HG03108 (cell line): ENCODE results near the gene DENND4C.
A peak's percentile ranks its signal among the peaks of the same experiment; 100 is the strongest.
"Not testable (repeated sequence)": the region's sequence is repeated elsewhere in the genome, so short reads cannot be mapped to it uniquely, and the experiment has no call there.

ENCODE experiments used
- ATAC-seq: cut with Tn5 transposase; IDR thresholded peaks from one replicate; pipeline ENCODE4 v1.9.1; 2021; ENCODE audit warnings: moderate library complexity; ENCODE audit not compliant: unreplicated experiment

The DENND4C gene

DNA sequence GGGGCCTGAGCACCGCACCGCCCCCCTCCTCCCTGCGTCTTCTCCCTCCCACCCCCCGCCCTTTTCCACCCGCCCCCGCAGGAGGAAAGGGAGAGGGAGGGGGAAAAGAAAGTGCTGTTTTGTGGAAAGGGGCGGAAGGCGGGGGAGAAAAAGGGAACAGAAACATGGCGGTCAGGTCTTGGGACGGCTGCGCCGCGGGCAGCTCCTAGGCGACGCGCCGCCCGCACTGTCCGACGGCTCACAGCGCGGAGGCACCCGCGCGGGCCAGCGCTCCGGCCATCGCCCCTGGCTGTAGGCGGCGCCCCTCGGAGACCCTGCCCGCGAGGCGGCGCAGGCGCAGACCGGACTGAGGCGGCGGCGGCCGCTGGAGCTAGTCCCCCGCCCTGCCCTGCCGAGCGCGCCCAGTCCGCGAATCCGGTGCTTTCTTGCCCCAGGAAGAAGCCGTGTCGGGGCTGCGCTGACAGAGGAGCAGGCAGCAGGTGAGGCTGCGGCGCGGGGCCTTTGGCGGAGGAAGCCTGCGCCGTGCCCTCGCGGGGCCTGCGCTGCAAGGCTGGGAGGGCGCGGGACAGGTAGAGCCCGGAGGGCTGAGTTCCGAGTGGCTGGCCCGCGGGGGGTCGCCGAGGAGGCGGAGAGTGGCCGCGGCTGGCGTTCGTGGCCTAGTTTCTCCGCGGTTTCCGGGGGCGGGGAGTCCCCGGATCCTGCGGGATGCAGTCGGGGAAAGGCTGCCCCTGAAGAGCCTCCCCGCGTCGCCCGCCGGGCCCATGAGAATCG is at the start of gene DENND4C:
TSS of gene DENND4C (plus strand) at position 339 of the 771 bp plus-strand sequence. CDS start 45,482 bp downstream, outside the sequence.
- peak; percentile 78 for ATAC-seq

DNA sequence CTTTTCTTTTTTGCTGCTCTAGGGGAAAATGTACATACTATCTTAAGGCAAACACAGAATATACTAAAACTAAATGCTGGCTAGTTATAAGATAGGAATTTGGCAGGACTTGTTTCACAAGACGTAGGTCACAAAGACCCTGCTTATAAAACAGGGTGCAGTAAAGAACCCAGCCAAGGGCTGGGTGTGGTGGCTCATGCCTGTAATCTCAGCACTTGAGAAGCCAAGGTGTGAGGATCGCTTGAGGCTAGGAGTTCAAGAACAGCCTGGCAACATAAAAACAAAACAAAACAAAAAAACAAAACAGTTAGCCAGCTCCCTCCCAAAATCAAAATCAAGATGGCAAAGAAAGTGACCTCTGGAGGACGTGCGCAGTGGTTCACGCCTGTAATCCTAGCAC is 49.5 kb upstream of the DENND4C start:
- no peak for ATAC-seq

DNA sequence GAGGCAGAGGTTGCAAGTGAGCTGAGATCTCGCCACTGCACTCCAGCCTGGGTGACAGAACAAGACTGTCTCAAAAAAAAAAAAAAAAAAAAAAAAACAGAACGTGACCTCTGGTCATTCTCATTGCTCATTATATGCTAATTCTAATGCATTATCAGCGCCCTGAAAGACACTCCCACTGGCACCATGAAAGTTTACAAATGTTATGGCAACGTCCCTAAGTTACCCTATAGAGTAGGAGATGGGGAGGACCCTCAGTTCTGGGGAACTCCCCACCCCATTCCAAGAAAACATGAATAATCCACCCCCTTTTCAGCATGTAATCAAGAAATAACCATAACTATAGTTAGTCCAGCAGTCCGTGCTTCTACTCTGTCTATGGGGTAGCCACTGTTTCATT is 48.9 kb upstream of the DENND4C start:
- ATAC-seq: no peak

DNA sequence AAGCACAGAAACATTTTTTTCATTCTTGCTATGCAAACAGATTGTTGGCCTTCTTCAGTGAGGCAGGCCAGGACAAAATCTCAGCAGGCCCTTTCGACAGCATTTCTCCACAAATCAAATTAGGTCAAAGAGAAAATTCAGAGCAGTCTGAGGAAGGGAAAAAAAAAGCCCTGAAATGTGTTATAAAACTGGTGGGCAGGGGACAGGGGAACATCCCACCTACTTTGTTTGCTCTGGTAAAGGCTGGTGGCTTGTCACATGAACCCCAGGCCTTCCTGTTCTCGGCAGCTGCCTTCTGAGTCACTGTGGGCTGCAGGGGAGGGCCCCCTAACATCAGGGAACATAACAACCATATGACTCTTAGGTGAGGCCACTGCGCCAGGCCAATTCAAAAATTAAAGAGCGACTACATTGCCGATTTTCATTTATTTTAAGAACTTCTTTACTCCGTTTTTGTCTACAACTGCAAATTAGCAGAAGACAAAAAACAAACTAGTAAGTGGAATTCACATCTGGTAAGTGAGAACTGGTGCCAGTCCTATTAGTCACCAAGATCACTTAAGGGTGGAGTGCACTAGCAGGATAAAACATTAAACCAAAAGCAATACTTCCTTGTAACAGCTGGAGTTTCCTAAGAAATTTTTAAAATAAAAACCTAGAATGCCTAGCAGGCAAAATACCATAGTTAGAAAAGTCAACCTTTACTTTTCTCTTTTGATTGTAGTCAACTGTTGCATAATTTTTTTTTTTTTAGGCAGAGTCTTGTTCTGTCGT is 46.2 kb upstream of the DENND4C start:
- ATAC-seq: peak; percentile 100

DNA sequence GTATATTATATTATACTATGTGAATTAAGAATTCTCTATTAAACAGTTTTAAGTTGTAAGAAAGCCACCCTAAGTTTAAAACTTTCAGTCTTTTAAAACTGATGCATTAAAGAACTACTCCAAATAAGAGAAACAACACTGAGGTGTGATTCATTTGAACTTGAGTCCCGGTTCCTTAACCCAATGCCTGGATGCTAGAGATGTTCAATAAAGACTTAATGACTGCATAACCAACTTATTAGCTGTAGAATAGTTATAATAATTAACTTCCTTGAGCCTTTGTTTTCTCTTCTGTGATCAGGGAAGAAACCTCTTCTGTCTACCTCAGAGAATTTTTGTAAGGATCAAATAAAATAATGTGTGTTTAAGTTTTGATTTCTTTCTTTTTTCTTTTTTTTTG is 45.3 kb upstream of the DENND4C start:
- ATAC-seq: no peak

DNA sequence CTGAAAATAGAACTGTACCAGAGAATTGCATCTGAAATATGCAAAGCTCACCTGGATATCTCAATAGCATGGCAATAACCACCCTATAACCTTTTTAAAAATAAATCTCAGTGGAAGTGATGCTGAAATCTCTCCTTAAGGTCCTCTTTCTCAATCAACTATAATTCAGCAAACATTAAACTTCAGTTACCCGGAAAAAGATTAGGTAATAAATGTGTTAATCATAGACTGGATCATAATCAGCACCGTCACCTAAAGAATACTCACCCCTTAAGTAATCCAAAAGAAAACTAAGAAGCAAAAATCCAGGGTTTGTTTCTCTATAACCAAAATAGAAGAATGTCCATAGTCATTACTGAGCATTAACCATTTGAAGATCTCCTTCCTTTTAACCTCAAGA is 44.3 kb upstream of the DENND4C start:
- ATAC-seq: no peak

DNA sequence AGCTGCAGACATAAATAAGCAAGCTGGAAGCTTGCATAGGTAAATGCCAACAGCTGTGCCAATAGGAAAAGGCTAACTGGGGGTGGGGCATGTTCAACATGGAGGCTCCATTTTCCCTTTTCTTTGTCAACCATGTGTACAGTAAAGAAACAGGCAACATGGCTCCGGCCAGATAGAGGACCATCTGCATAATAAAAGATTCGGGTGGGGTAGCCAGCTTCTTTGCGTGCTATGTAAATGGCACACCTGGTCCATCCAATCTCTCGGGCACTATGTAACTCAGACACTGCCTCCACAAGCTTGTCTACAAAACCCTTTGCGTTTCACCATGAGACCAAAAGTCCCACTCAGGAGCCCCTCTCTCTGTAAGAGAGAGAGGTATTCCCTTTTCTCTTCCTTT is 41.7 kb upstream of the DENND4C start:
- no peak for ATAC-seq

DNA sequence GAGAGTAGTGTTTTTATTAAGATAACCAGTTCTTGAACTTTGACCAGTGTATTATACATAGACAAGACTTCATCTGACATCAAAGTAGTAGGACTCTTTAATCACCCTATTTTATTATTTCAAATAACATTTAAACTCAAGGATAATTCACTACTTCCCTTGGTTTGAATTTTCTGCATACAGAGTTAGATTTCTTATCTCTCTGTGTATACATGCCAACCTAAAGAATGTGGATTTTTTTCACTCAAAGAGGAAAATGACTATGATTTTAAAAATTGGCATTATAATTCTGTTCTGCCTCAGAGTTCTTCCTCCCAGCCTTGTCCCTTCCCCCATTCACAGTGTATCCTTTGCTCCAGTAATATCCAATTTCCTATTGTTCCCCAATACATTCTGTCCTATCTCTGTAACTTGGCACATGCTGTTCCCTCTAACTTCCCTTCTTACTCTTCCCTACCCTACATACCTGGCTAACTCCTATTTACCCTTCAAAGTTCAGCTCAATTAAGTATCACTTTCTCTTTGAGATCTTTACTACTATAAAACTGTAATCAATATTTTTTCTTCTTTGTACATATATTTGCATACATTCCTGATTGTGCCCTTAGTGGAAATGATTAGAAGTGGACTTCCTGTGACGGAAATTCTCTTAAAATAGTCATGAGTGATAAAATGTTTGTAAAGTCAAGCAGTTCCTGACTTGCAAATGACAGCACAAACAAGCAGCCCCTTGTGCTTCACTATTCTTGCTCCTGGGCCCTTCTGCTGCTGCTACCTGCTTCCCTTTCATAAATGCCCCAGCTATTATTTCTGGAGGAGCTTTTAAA is 38.1 kb upstream of the DENND4C start:
- ATAC-seq: no peak

DNA sequence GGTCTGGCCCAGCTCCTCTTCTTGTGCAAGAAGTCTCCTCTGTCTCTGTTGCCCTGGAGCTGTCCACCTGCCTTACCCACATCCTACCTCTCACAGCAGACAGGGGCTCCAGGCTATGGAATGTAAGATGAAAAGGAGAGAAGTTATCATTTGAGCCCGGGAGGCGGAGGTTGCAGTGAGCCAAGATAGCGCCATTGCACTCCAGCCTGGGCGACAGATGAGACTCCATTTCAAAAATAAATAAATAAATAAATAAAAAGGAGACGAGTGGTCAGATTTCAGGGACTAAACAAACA is 37.5 kb upstream of the DENND4C start:
- ATAC-seq: no peak

DNA sequence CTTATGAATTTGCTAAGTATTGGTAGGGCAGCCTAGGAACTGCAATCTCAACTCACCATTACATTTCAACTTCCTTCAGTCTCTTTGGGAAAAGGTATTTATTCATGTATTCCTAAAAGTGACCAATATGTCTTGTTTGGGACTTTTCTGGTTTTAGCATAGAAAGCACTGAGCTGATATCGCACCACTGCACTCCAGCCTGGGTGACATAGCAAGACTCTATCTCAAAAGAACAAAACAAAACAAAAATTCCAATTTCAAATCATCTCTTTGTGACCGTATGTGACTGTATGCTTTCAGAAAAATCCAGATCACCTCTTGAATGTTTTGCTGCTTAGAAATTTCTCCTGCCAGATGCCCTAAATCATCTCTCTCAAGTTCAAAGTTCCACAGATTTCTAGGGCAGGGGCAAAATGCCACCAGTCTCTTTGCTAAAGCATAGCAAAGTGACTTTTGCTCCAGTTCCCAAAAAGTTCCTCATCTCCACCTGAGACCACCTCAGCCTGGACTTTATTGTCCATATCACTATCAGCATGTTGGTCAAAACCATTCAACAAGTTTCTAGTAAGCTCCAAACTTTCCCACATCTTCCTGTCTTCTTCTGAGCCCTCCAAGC is 37.0 kb upstream of the DENND4C start:
- not testable (repeated sequence) for ATAC-seq

DNA sequence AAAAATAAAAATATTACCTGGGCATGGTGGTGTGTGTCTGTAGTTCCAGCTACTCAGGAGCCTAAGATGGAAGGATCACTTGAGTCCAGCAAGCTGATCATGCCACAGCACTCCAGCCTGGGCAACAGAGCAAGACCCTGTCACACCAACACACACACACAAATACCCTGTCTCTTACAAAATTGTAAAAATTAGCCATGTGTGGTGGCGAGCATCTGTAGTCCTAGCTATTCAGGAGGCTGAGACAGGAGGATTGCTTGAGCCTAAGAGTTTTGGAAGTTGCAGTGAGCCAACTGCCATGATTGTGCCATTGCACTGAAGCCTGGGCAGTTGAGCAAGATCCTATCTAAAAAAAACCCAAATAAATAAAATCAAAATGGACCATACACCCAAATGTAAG is 32.1 kb upstream of the DENND4C start:
- no peak for ATAC-seq

DNA sequence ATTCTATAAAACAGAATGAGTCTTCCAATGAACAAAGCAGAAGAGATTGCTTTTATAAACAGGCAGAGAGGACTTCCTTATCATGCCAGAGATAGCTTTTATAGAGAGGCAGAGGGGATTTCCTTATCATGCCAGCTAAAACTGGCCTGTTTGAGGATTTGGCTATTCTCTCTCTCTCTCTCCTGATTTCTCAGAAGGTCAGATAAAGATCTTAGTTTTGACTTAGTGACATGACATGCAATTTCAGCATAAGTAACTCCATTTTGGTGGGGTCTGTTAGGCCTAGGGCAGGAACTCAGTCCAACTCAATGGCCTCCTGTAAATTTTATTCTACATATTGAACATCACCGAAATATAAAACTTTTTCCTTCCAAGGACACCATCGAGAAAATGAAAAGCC is 31.5 kb upstream of the DENND4C start:
- no peak for ATAC-seq

DNA sequence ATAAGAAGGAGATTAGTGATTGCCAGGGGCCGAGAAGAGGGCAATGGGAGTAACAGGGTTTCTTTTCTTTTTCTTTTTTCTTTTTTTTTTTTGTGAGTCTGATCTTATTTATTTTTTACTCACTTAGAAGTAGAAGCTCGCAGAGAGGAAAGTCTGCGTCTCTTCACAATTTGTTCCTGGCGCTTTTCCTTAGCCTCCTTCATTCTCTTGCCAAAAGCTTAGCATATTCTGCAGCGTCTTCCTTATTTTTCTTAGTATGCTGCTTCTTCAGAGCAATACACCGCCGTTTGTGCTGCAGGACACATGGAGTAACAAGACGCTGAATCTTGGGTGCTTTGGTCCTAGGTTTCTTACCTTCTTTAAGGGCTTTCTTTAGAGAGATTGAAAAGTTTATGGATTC is 30.3 kb upstream of the DENND4C start:
- no peak for ATAC-seq

DNA sequence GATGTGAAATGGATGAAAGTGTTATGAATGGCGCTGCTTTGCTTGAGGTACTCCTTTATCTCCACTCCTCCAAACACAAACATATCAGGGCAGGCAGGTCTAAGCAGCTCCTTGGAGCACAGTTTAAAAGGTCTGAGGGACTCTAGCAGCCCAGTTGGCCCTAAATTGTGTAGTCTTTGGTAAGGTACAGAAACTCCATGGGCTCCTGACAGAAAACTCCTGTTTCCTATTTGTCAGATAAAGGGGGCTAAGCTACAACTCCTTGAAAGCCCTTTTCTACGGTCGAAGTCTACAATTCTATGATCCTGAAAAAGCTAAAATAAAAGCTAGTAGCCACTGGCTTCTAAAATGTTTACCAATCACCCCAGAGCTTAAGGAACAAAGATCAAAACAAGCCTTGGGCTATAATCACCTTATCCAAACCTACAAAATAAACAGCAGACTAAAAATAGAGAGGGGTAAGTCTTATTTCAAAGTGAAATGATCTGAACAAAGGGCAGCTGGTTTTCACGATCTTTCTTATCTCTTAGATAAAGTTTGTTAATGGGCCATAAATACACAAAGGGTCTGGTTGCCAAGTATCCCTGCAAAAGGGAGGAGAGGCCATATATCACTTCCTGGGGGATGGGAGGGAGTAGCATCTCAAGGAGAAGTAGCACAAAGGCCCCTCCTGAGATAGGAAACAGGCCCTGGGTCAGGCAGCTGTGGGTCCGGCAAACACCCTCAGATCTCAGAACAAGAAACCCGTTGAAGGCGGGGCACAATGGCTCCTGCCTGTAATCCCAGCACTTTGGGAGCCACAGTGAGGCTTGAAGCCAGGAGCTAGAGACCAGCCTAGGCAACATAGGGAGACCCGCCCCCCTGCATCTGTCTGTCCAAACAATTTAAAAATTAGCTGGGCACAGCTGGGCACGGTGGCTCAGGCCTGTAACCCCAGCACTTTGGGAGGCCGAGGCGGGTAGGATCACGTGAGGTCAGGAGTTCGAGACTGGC is 28.3 kb upstream of the DENND4C start:
- ATAC-seq: no peak

DNA sequence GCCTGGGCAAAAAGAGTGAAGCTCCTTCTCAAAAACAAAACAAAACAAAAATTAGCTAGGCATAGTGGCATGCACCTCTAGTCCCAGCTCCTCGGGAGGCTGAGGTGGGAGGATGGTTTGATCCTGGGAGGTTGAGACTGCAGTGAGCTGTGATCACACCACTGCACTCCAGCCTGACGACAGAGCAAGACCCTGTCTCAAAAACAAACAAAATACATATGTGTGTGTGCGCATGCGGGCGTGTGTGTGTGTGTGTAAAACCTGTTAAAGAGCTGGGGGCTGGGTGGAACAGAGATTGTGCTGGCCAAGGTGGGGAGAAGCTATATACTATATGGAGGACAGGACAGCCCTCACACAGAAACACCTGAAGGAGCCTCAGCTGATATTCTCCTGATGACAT is 27.4 kb upstream of the DENND4C start:
- no peak for ATAC-seq

DNA sequence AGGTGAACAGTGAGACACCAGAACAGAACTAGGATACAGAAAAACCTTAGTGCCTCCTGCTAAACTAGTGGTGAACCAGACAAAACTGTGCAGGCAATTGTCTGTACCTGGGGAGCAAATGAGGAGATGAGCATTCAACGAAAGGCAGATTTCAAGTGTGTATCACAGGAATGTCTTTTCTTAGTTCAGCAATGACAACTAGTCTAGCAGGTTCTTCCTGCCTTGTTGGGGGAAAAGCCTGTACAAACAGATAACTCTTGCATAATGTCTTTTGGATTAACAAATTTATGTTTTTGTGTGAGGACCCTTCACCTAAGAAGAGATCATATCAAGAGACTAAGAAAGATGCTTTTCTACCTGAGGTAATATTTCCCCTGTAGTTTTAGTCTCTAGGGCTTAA is 21.8 kb upstream of the DENND4C start:
- ATAC-seq: no peak

DNA sequence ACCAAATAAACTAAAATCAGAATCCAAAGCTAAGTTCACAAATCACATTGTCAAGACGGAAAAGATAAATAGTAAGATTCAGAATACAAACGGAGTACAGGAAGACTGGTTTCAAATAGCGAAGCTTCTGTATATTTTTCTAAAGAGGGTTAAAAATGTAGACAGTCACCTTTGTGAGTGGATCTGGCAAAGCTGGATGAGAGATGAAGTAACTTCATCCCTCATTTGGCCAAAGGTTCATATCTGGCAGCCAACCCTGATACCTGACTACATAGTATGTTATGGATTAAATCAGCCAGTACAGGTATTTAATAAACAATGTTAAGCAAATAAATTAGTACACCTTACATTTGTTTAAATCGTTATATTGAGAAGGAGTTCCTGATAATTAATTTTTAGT is 21.3 kb upstream of the DENND4C start:
- ATAC-seq: no peak

DNA sequence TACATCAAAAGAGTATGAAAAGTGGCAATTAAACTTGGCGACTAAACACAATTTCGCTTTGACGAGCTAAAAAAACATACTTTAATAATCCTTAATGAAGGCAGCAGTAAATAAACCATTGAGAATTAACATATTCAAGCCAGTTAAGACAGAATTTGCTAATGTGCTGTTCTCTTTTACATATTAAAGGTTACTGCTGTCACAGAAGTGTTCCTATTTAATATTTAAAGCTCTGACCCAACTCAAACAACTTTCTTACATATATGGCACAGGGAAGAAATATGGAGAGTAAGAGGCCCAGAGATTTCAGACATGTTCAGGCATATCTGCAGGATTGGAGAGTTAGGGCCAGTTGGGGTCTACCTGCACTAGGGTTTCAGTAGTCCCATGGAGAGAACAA is 16.7 kb upstream of the DENND4C start:
- no peak for ATAC-seq

DNA sequence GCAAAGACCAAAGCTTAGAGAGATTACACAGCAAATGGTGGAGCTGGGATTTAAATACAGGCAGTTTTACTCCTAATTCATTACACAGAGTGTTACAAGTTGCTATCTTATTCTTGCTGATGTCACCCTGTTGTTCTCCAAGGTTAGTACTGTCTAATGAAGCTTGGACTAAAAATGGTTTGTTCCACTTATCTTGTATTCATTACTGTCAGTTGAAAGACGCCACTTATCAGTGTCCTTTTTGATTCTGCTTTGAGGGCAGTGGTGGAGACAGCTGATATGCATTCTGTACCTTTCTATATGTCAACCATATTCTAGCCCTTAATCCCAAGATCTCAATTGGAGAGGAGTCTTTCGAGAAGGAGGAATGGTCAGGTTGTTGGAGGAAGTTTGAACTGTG is 14.0 kb upstream of the DENND4C start:
- no peak for ATAC-seq

DNA sequence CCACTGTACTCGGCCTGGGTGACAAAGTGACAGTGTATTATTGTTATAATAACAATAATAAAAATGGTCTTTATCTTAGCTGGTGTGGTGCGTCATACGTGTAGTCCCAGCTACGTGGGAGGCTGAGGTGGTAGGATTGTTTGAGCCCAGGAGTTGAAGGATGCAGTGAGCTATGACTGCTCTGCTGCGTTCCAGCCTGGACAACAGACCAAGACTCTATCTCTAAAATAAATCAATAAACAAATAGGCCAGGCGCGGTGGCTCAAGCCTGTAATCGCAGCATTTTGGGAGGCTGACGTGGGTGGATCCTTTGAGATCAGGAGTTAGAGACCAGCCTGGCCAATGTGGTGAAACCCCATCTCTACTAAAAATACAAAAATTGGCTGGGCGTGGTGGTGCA is 9.2 kb upstream of the DENND4C start:
- no peak for ATAC-seq
